ENCODE results near the gene IGLL5.

DNA sequence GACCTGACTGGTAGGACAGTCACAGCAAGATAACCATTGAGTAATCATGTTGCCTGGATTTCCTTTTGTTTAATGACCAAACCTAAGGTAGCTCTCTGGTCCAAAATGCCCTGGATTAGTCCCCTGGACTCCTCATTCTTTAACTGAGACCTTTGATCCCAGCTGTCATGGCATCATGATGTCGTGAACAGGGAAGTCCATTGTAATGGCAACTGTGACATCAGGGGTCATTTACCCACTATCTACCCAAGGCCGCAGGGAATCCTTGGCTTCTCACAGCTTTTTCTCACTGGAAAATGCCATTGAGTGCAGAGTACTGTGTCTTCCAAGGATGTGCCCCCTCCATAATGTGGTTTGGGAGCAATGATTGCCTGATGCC, 29.1 kb upstream of the IGLL5 start:
- no peak for TF ChIP-seq POLR2A (IDR thresholded peaks at IDR 0.05)
- TF ChIP-seq, protein P1, sequence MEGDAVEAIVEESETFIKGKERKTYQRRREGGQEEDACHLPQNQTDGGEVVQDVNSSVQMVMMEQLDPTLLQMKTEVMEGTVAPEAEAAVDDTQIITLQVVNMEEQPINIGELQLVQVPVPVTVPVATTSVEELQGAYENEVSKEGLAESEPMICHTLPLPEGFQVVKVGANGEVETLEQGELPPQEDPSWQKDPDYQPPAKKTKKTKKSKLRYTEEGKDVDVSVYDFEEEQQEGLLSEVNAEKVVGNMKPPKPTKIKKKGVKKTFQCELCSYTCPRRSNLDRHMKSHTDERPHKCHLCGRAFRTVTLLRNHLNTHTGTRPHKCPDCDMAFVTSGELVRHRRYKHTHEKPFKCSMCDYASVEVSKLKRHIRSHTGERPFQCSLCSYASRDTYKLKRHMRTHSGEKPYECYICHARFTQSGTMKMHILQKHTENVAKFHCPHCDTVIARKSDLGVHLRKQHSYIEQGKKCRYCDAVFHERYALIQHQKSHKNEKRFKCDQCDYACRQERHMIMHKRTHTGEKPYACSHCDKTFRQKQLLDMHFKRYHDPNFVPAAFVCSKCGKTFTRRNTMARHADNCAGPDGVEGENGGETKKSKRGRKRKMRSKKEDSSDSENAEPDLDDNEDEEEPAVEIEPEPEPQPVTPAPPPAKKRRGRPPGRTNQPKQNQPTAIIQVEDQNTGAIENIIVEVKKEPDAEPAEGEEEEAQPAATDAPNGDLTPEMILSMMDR (IDR thresholded peaks at IDR 0.05): no peak
